ENCODE data around the gene PKHD1.

Gene PKHD1

DNA sequence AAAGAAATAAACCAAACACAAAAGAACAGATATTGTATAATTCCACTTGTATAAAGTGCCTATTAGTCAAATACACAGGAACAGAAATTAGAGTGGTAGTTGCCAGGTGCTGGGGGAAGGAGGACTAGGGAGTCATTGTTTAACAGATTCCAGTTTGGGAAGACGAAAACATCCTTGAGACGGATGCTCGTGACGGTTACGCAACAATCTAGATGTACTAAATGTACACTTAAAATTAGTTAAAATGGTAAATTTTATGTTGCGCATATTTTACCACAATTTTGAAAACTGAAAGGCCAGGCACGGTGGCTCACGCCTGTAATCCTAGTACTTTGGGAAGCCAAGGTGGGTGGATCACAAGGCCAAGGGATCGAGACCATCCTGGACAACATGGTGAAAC is 111.0 kb downstream of the PKHD1 start:
- FAIRE-seq (no peak), DNase-seq (ENCODE audit: insufficient read length, low spot score) (no peak)
- TF ChIP-seq CTCF (IDR thresholded peaks at IDR 0.05; ENCODE audit: insufficient read depth, missing control alignments) = no peak

- FAIRE-seq (no peak), DNase-seq (ENCODE audit: insufficient read length, low spot score) (no peak)
- TF ChIP-seq CTCF (IDR thresholded peaks at IDR 0.05; ENCODE audit: insufficient read depth, missing control alignments) = no peak
These were observed 114.8 kb downstream of the PKHD1 start for GRCh38 chr6:51972659-51973058.

GRCh38 chr6:51968265-51968664 is 119.1 kb downstream of the PKHD1 start:
- DNase-seq (ENCODE audit: insufficient read length, low spot score) = no peak
- no peak for TF ChIP-seq CTCF (IDR thresholded peaks at IDR 0.05; ENCODE audit: insufficient read depth, missing control alignments)
- FAIRE-seq = no peak

DNA sequence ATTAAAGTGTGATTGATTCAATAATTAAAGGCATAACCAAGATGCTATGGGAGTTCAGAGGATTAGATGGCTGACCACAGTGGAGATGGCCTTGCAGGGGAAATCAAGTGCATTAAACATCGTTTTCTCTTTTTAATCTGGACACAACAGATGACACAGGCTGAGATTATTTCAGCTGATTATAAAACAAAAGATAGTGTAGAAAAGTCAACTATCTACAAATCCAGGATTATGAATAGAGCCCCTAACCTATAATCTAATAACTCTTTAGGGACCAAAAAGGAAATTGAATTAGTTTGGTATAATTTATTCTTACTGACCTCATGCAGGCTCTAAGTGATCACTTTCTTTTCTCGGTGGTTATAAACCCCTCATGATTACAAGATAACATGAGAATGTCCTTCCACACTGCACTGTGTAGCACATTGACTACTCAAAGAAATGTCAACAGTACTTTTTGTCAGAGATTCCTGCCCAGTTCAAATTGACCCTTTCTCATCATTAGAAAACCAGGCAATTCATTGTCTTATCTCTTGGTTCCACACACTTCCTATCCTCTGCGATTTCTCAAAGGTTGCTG is 122.1 kb downstream of the PKHD1 start:
- no peak for FAIRE-seq
- TF ChIP-seq CTCF (IDR thresholded peaks at IDR 0.05; ENCODE audit: insufficient read depth, missing control alignments) = no peak
- DNase-seq (ENCODE audit: insufficient read length, low spot score) = no peak

- DNase-seq (ENCODE audit: insufficient read length, low spot score) (no peak), FAIRE-seq (no peak)
- TF ChIP-seq CTCF (IDR thresholded peaks at IDR 0.05; ENCODE audit: insufficient read depth, missing control alignments) = no peak
These were observed 123.4 kb downstream of the PKHD1 start for GRCh38 chr6:51963980-51964379.

- no peak for FAIRE-seq
- no peak for TF ChIP-seq CTCF (IDR thresholded peaks at IDR 0.05; ENCODE audit: insufficient read depth, missing control alignments)
- no peak for DNase-seq (ENCODE audit: insufficient read length, low spot score)
These were observed 125.1 kb downstream of the PKHD1 start for GRCh38 chr6:51962354-51962753.

- no peak for TF ChIP-seq CTCF (IDR thresholded peaks at IDR 0.05; ENCODE audit: insufficient read depth, missing control alignments)
- FAIRE-seq (no peak), DNase-seq (ENCODE audit: insufficient read length, low spot score) (no peak)
These were observed 127.0 kb downstream of the PKHD1 start for GRCh38 chr6:51960419-51960818.
